GM12875 (cell line): ENCODE measurements around the gene FAM13C.
"Not testable (repeated sequence)": the region's sequence is repeated elsewhere in the genome, so short reads cannot be mapped to it uniquely, and the experiment has no call there.

Source experiments
- H3K4me3 ChIP-seq: one replicate; pipeline ENCODE4 v1.5.1; 2011; ENCODE audit warnings: low read depth, low read length, control low read depth
- CTCF ChIP-seq: IDR thresholded peaks from 2 replicates; pipeline ENCODE4 v1.5.1; 2011; ENCODE audit warnings: low read depth, mild to moderate bottlenecking, control low read depth, inconsistent platforms, low read length, moderate library complexity, borderline replicate concordance; ENCODE audit not compliant: insufficient read depth

The FAM13C gene

GRCh38 chr10:59362144-59362958, at the start of gene FAM13C:
Gene FAM13C, minus strand, starts transcription at chr10:59362549. Its CDS starts 89 bp downstream, at chr10:59362460.
- TF ChIP-seq CTCF = no peak
- no peak within 1 kb of the TSS for H3K4me3 ChIP-seq

GRCh38 chr10:59405235-59405634, 42.9 kb upstream of the FAM13C start:
- no peak for TF ChIP-seq CTCF
- no peak overlapping the region for H3K4me3 ChIP-seq

GRCh38 chr10:59400214-59400613, 37.9 kb upstream of the FAM13C start:
- TF ChIP-seq CTCF = no peak
- H3K4me3 ChIP-seq = no peak overlapping the region

GRCh38 chr10:59399329-59399728, 37.0 kb upstream of the FAM13C start:
- not testable (repeated sequence) for H3K4me3 ChIP-seq

GRCh38 chr10:59397961-59398360, 35.6 kb upstream of the FAM13C start:
- H3K4me3 ChIP-seq = no peak overlapping the region
- TF ChIP-seq CTCF = no peak

- H3K4me3 ChIP-seq = no peak overlapping the region
- TF ChIP-seq CTCF = no peak
Observed at GRCh38 chr10:59395984-59396383, 33.6 kb upstream of the FAM13C start.

- TF ChIP-seq CTCF = no peak
- H3K4me3 ChIP-seq = no peak overlapping the region
Observed at GRCh38 chr10:59393349-59393748, 31.0 kb upstream of the FAM13C start.
